Kidney (tissue), 14 donors: ENCODE data around the gene ARF4. TPM values are rescaled to one million over a fixed set of nuclear protein-coding genes. Genes with fewer than 3 reads are reported as not detected.
"Not testable (repeated sequence)": the region's sequence is repeated elsewhere in the genome, so short reads cannot be mapped to it uniquely, and the experiment has no call there.

Source experiments
- DNase-seq, 5 donors: peaks; one replicate each; pipeline ENCODE4 v3.0.0-alpha.2; 2013 to 2020
- FAIRE-seq: peaks from 2 replicates; lab custom pipeline; 2012; peaks lifted over from hg19 to GRCh38; lab: Jason Lieb, UNC
- H3K27ac ChIP-seq, 2 donors: one replicate each; pipeline ENCODE4 v1.7.0; 2013; ENCODE audit warnings: low read depth in 2 of 2, low read length in 2 of 2, inconsistent platforms in 1 of 2
- H3K27me3 ChIP-seq: one replicate; pipeline ENCODE4 v1.7.1; 2013; ENCODE audit warnings: low read length, inconsistent platforms; ENCODE audit not compliant: control insufficient read depth, insufficient read depth
- H3K36me3 ChIP-seq, 3 donors: one replicate each; pipeline versions ENCODE4 v1.7.0 to v1.7.1; 2013; ENCODE audit warnings: low read length in 3 of 3, control low read depth in 1 of 3, inconsistent platforms in 1 of 3; ENCODE audit not compliant: insufficient read depth in 3 of 3, control insufficient read depth in 2 of 3
- H3K4me1 ChIP-seq, 3 donors: one replicate each; pipeline versions ENCODE4 v1.7.0 to v1.7.1; 2013; ENCODE audit warnings: low read length in 3 of 3, inconsistent platforms in 1 of 3, low read depth in 1 of 3; ENCODE audit not compliant: control insufficient read depth in 2 of 3, insufficient read depth in 2 of 3
- H3K4me3 ChIP-seq, 3 donors: one replicate each; pipeline versions ENCODE4 v1.7.0 to v1.8.1; 2013; ENCODE audit warnings: low read length in 3 of 3, control low read depth in 1 of 3, inconsistent platforms in 1 of 3
- H3K9ac ChIP-seq, 3 donors: one replicate each; pipeline versions ENCODE4 v1.7.0 to v1.7.1; 2013; ENCODE audit warnings: low read length in 3 of 3, control low read depth in 1 of 3, inconsistent platforms in 1 of 3
- H3K9me3 ChIP-seq, 3 donors: one replicate each; pipeline versions ENCODE4 v1.7.0 to v1.7.1; 2013; ENCODE audit warnings: low read length in 3 of 3, control low read depth in 1 of 3, inconsistent platforms in 1 of 3; ENCODE audit not compliant: control insufficient read depth in 2 of 3, insufficient read depth in 1 of 3
- CTCF ChIP-seq: IDR thresholded peaks from 3 replicates; pipeline ENCODE4 v1.5.1; 2012; ENCODE audit warnings: mild to moderate bottlenecking, moderate library complexity, borderline replicate concordance; ENCODE audit not compliant: insufficient read depth; ENCODE audit errors: extremely low read depth
- intact Hi-C: fragments of 100-400 bp; cut with DNase I; formaldehyde crosslinking; loops from one replicate; pipeline ENCODE4 v1.11.1; 2022
- polyA plus RNA-seq: library from polyadenylated mRNA; stranded (reverse); fragments of 350-450 nt; fragmentation: Illumina TruSeq; extraction: RNeasy Lipid Tissue Mini Kit (QIAGEN cat#74804); gene quantifications from one replicate; pipeline ENCODE4 v1.2.3, GENCODE V29; 2014; ENCODE audit warnings: low read depth, low replicate concordance; ENCODE audit not compliant: insufficient read depth
- total RNA-seq: library from RNA; stranded (reverse); fragmentation: NEBNext Ultra II Directional; extraction: Animal tissue kit (Norgen Biotek cat#: 25700); gene quantifications from one replicate; pipeline ENCODE4 v1.2.1, GENCODE V29; 2021
- donor health status: control.
- donor health status: control.
- donor health status: control.
- donor health status: control.
- donor health status: control.
- donor health status: DM: yes; HTN: yes; CAD: no.
- donor health status: Normal renal cell carcinoma (clear cell type).

Gene ARF4
- total and polyA plus RNA-seq, 2 donors from 2014 or later, result 123 to 131 TPM

GRCh38 chr3:57622362-57622761 lies 25.2 kb upstream of the ARF4 start:
- no peak overlapping the region for H3K9ac ChIP-seq
- TF ChIP-seq CTCF, result no peak
- H3K27ac ChIP-seq, result no peak overlapping the region
- intact Hi-C loops, result no loop called here
- H3K9me3 ChIP-seq, result no peaks in the 10 kb centered on the region
- H3K27me3 ChIP-seq, result no peaks in the 10 kb centered on the region
- FAIRE-seq (no peak), DNase-seq (no peak)
- no peaks in the 10 kb centered on the region for H3K4me1 ChIP-seq
- H3K4me3 ChIP-seq, result no peak overlapping the region
- H3K36me3 ChIP-seq, result peaks cover 0 to 4% (median 2%) of the 10 kb centered on the region in 3 donors

GRCh38 chr3:57617739-57618138 lies 20.6 kb upstream of the ARF4 start:
- Histone ChIP-seq H3K9me3 (no peaks in the 10 kb centered on the region), H3K36me3 (no peaks in the 10 kb centered on the region), H3K9ac (no peak overlapping the region), H3K4me1 (no peaks in the 10 kb centered on the region), H3K4me3 (no peak overlapping the region), H3K27ac (no peak overlapping the region), H3K27me3 (no peaks in the 10 kb centered on the region)
- no peak for FAIRE-seq
- DNase-seq, result no peak
- intact Hi-C loops, result no loop called here
- no peak for TF ChIP-seq CTCF

- no peak for TF ChIP-seq CTCF
- Histone ChIP-seq H3K9ac (no peak overlapping the region), H3K27ac (no peak overlapping the region), H3K36me3 (no peaks in the 10 kb centered on the region), H3K9me3 (no peaks in the 10 kb centered on the region), H3K4me3 (no peak overlapping the region), H3K4me1 (no peaks in the 10 kb centered on the region), H3K27me3 (no peaks in the 10 kb centered on the region)
- FAIRE-seq (no peak), DNase-seq (no peak)
- intact Hi-C loops, result no loop called here
Observed at GRCh38 chr3:57616233-57616632, 19.1 kb upstream of the ARF4 start.

GRCh38 chr3:57611870-57612269 lies 14.7 kb upstream of the ARF4 start:
- H3K9ac ChIP-seq, intact Hi-C loops, FAIRE-seq: not testable (repeated sequence)

More at GRCh38 chr3:57611870-57612269, 14.7 kb upstream of the ARF4 start:
- H3K27ac ChIP-seq, H3K4me1 ChIP-seq, H3K27me3 ChIP-seq, H3K36me3 ChIP-seq, H3K4me3 ChIP-seq, DNase-seq, H3K9me3 ChIP-seq: not testable (repeated sequence)
